HL-60 (cell line): ENCODE results near the gene ERFE.

ENCODE experiments used
- DNase-seq, 2 experiments: peaks; one replicate each; pipeline ENCODE4 v3.0.0-alpha.2; 2010 to 2020; ENCODE audit warnings: low read depth in 1 of 2, low spot score in 1 of 2
- H3K27ac ChIP-seq: fragments of 250-450 bp; sonication (Bioruptor Pico); replicated peaks from 2 replicates; pipeline ENCODE4 v1.5.1; 2020; ENCODE audit warnings: mild to moderate bottlenecking, moderate library complexity
- H3K27me3 ChIP-seq: fragments of 250-450 bp; sonication (Bioruptor Pico); 2 replicates; pipeline ENCODE4 v1.5.1; 2021; ENCODE audit warnings: mild to moderate bottlenecking, moderate library complexity; ENCODE audit not compliant: insufficient read depth, poor library complexity, severe bottlenecking
- H3K4me3 ChIP-seq: replicated peaks from 2 replicates; pipeline ENCODE4 v1.5.1; 2011; ENCODE audit warnings: mild to moderate bottlenecking, control low read depth, low read length; ENCODE audit not compliant: insufficient read depth
- GABPA ChIP-seq: IDR thresholded peaks from 2 replicates; pipeline ENCODE4 v1.6.1; 2012; ENCODE audit warnings: low read depth
- POLR2AphosphoS5 ChIP-seq: IDR thresholded peaks from 2 replicates; pipeline ENCODE4 v1.6.1; 2012; ENCODE audit warnings: low read depth
- SPI1 ChIP-seq: IDR thresholded peaks from 2 replicates; pipeline ENCODE4 v1.6.1; 2012; ENCODE audit warnings: low read depth, mild to moderate bottlenecking, borderline replicate concordance
- TF ChIP-seq, protein P1 (sequence below): IDR thresholded peaks from one replicate; pipeline ENCODE4 v1.5.1; 2011; ENCODE audit warnings: low read length, control low read depth, inconsistent platforms; ENCODE audit not compliant: insufficient read depth
- TF ChIP-seq, protein P2 (sequence below): IDR thresholded peaks from 2 replicates; pipeline ENCODE4 v1.6.1; 2012; ENCODE audit warnings: low read depth; ENCODE audit not compliant: insufficient replicate concordance

Gene ERFE

DNA sequence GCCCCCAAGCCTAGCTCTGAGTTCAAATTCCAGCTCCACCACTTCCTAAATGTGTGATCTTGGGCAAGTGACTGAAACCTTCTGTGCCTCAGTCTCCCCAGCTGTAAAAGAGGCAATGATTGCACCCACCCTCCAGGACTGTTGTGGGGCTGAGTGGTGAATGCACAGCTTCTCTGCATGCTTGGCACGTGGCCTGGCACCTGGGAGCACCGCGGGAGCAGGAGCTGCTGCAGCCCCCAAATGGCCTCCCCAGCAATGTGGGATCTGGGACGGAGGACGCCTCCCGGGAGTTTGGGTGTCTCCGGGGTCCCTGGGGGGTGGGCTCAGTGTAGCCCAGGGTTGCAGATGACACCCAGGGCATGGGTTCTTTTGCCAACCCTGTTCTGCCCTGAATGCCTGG, 18.7 kb upstream of the ERFE start:
- H3K27ac ChIP-seq = no peak overlapping the region
- TF ChIP-seq, protein P1, sequence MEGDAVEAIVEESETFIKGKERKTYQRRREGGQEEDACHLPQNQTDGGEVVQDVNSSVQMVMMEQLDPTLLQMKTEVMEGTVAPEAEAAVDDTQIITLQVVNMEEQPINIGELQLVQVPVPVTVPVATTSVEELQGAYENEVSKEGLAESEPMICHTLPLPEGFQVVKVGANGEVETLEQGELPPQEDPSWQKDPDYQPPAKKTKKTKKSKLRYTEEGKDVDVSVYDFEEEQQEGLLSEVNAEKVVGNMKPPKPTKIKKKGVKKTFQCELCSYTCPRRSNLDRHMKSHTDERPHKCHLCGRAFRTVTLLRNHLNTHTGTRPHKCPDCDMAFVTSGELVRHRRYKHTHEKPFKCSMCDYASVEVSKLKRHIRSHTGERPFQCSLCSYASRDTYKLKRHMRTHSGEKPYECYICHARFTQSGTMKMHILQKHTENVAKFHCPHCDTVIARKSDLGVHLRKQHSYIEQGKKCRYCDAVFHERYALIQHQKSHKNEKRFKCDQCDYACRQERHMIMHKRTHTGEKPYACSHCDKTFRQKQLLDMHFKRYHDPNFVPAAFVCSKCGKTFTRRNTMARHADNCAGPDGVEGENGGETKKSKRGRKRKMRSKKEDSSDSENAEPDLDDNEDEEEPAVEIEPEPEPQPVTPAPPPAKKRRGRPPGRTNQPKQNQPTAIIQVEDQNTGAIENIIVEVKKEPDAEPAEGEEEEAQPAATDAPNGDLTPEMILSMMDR = no peak
- TF ChIP-seq GABPA (no peak), POLR2AphosphoS5 (no peak), SPI1 (no peak)
- TF ChIP-seq, protein P2, sequence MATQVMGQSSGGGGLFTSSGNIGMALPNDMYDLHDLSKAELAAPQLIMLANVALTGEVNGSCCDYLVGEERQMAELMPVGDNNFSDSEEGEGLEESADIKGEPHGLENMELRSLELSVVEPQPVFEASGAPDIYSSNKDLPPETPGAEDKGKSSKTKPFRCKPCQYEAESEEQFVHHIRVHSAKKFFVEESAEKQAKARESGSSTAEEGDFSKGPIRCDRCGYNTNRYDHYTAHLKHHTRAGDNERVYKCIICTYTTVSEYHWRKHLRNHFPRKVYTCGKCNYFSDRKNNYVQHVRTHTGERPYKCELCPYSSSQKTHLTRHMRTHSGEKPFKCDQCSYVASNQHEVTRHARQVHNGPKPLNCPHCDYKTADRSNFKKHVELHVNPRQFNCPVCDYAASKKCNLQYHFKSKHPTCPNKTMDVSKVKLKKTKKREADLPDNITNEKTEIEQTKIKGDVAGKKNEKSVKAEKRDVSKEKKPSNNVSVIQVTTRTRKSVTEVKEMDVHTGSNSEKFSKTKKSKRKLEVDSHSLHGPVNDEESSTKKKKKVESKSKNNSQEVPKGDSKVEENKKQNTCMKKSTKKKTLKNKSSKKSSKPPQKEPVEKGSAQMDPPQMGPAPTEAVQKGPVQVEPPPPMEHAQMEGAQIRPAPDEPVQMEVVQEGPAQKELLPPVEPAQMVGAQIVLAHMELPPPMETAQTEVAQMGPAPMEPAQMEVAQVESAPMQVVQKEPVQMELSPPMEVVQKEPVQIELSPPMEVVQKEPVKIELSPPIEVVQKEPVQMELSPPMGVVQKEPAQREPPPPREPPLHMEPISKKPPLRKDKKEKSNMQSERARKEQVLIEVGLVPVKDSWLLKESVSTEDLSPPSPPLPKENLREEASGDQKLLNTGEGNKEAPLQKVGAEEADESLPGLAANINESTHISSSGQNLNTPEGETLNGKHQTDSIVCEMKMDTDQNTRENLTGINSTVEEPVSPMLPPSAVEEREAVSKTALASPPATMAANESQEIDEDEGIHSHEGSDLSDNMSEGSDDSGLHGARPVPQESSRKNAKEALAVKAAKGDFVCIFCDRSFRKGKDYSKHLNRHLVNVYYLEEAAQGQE = no peak
- DNase-seq = no peak
- H3K4me3 ChIP-seq = no peak overlapping the region
- H3K27me3 ChIP-seq = no peaks in the 10 kb centered on the region

DNA sequence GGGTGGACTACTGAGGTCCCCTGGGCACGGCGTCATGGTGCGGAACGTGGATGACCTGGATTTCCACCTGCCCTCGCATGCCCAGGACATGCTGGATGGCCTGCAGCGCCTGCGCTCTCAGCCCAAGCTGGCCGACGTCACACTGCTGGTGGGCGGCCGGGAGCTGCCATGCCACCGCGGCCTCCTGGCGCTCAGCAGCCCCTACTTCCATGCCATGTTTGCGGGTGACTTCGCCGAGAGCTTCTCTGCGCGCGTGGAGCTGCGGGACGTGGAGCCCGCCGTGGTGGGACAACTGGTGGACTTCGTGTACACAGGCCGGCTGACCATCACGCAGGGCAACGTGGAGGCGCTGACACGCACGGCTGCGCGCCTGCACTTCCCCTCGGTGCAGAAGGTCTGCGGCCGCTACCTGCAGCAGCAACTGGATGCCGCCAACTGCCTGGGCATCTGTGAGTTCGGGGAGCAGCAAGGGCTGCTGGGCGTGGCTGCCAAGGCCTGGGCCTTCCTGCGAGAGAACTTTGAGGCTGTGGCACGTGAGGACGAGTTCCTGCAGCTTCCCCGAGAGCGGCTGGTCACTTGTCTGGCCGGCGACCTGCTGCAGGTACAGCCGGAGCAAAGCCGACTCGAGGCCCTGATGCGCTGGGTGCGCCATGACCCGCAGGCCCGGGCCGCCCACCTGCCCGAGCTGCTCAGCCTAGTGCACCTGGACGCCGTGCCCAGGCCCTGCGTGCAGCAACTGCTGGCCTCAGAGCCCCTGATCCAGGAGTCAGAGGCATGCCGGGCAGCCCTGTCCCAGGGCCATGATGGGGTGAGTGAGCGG, 17.8 kb upstream of the ERFE start:
- Histone ChIP-seq H3K27ac (peak overlapping the region; percentile 64), H3K27me3 (no peaks in the 10 kb centered on the region)
- no peak for TF ChIP-seq GABPA
- TF ChIP-seq SPI1 = no peak
- TF ChIP-seq POLR2AphosphoS5 = no peak
- TF ChIP-seq, protein P1 = no peak
- TF ChIP-seq, protein P2 = no peak

DNA sequence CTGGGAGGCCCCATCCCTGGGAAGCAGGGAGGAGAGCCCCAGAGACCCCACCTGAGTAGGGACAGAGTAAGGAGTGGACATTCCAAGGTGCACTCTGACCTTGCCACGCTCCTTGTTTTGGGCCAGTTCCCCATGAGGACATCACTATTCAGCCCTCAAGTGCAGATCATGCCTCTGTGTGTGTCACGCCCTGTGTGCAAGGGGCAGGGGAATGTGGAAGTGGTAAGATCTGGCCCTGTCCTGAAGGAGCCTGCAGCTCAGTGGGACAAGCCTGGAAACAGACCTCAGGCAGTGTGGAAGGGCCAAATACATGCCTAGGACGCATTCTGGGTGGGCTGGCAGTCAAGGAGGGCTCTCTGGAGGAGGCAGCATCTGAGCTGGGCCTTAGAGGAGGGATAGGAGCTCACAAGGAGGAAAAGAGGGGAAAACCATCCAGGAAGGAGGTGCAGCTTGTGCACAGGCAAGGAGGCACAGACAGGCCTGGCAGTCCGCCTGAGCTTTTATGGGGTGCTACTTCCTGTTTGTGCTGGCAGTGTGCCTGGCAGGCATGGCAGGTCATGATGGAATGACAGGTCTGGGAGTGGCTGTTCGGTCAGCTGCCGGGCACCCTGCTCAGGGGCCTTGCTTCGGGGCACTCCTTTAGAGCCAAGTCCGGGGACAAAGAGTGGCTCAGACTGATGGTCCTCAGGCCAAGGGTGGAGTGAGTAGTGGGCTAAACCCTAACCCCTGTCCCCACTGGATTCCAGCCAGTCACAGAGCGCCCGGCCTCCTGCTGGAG, 17.0 kb upstream of the ERFE start:
- TF ChIP-seq SPI1 (peak; percentile 70; the same call in 1 of the 2 replicates), POLR2AphosphoS5 (peak; percentile 44; the same call in 1 of the 2 replicates)
- TF ChIP-seq, protein P1 = no peak
- Histone ChIP-seq H3K4me3 (no peak overlapping the region), H3K27me3 (no peaks in the 10 kb centered on the region), H3K27ac (peak overlapping the region; percentile 64)
- peak; percentile 67 to 73 for DNase-seq

More for the DNA sequence above, 17.8 kb upstream of the ERFE start:
- DNase-seq = no peak
- H3K4me3 ChIP-seq = no peak overlapping the region
